ENCODE results near the gene EXOC6B.

The EXOC6B gene

GRCh38 chr2:72332720-72333119, 493.1 kb downstream of the EXOC6B start:
- DNase-seq (ENCODE audit: low spot score), result no peak
- Mint-ChIP-seq H3K4me1 (ENCODE audit: low read depth) (peaks cover 3% of the 10 kb centered on the region), H3K36me3 (ENCODE audit: low read depth) (no peaks in the 10 kb centered on the region), H3K27me3 (ENCODE audit: low read depth) (no peaks in the 10 kb centered on the region), H3K4me3 (no peak overlapping the region), H3K27ac (no peak overlapping the region), H3K9me3 (no peaks in the 10 kb centered on the region)

- H3K27me3 Mint-ChIP-seq (ENCODE audit: low read depth), result no peaks in the 10 kb centered on the region
- H3K36me3 Mint-ChIP-seq (ENCODE audit: low read depth), result no peaks in the 10 kb centered on the region
- no peaks in the 10 kb centered on the region for H3K9me3 Mint-ChIP-seq
- H3K27ac Mint-ChIP-seq, result no peak overlapping the region
- H3K4me1 Mint-ChIP-seq (ENCODE audit: low read depth), result peaks cover 3% of the 10 kb centered on the region
- H3K4me3 Mint-ChIP-seq, result no peak overlapping the region
- no peak for DNase-seq (ENCODE audit: low spot score)
Observed at GRCh38 chr2:72330652-72331051, 495.2 kb downstream of the EXOC6B start.

GRCh38 chr2:72326759-72327158, 499.1 kb downstream of the EXOC6B start:
- Mint-ChIP-seq H3K36me3 (ENCODE audit: low read depth) (no peaks in the 10 kb centered on the region), H3K4me3 (no peak overlapping the region), H3K27me3 (ENCODE audit: low read depth) (no peaks in the 10 kb centered on the region), H3K27ac (no peak overlapping the region), H3K4me1 (ENCODE audit: low read depth) (no peaks in the 10 kb centered on the region), H3K9me3 (no peaks in the 10 kb centered on the region)
- no peak for DNase-seq (ENCODE audit: low spot score)

GRCh38 chr2:72325592-72326422, 500.0 kb downstream of the EXOC6B start:
- Mint-ChIP-seq H3K9me3 (no peaks in the 10 kb centered on the region), H3K27ac (no peak overlapping the region), H3K27me3 (ENCODE audit: low read depth) (no peaks in the 10 kb centered on the region), H3K4me1 (ENCODE audit: low read depth) (no peaks in the 10 kb centered on the region), H3K36me3 (ENCODE audit: low read depth) (no peaks in the 10 kb centered on the region), H3K4me3 (no peak overlapping the region)
- no peak for DNase-seq (ENCODE audit: low spot score)

GRCh38 chr2:72316774-72317173, 509.1 kb downstream of the EXOC6B start:
- Mint-ChIP-seq H3K27me3 (ENCODE audit: low read depth) (no peaks in the 10 kb centered on the region), H3K9me3 (no peaks in the 10 kb centered on the region), H3K36me3 (ENCODE audit: low read depth) (no peaks in the 10 kb centered on the region), H3K4me3 (no peak overlapping the region), H3K4me1 (ENCODE audit: low read depth) (no peaks in the 10 kb centered on the region), H3K27ac (no peak overlapping the region)
- no peak for DNase-seq (ENCODE audit: low spot score)

- H3K36me3 Mint-ChIP-seq (ENCODE audit: low read depth), result no peaks in the 10 kb centered on the region
- H3K27me3 Mint-ChIP-seq (ENCODE audit: low read depth), result no peaks in the 10 kb centered on the region
- no peak for DNase-seq (ENCODE audit: low spot score)
- H3K4me3 Mint-ChIP-seq, result no peak overlapping the region
- H3K27ac Mint-ChIP-seq, result no peak overlapping the region
- H3K4me1 Mint-ChIP-seq (ENCODE audit: low read depth), result no peaks in the 10 kb centered on the region
- H3K9me3 Mint-ChIP-seq, result peaks cover 12% of the 10 kb centered on the region
Observed at GRCh38 chr2:72300147-72300684, 525.6 kb downstream of the EXOC6B start.

GRCh38 chr2:72293620-72294019, 532.2 kb downstream of the EXOC6B start:
- Mint-ChIP-seq H3K27me3 (ENCODE audit: low read depth) (no peaks in the 10 kb centered on the region), H3K9me3 (no peaks in the 10 kb centered on the region), H3K27ac (no peak overlapping the region), H3K36me3 (ENCODE audit: low read depth) (no peaks in the 10 kb centered on the region), H3K4me3 (no peak overlapping the region), H3K4me1 (ENCODE audit: low read depth) (no peaks in the 10 kb centered on the region)
- no peak for DNase-seq (ENCODE audit: low spot score)

- Mint-ChIP-seq H3K27me3 (ENCODE audit: low read depth) (no peaks in the 10 kb centered on the region), H3K4me3 (no peak overlapping the region), H3K9me3 (no peaks in the 10 kb centered on the region), H3K27ac (no peak overlapping the region), H3K4me1 (ENCODE audit: low read depth) (no peaks in the 10 kb centered on the region), H3K36me3 (ENCODE audit: low read depth) (no peaks in the 10 kb centered on the region)
- no peak for DNase-seq (ENCODE audit: low spot score)
Observed at GRCh38 chr2:72292433-72292832, 533.4 kb downstream of the EXOC6B start.

- Mint-ChIP-seq H3K27ac (no peak overlapping the region), H3K4me3 (no peak overlapping the region), H3K36me3 (ENCODE audit: low read depth) (no peaks in the 10 kb centered on the region), H3K4me1 (ENCODE audit: low read depth) (no peaks in the 10 kb centered on the region), H3K27me3 (ENCODE audit: low read depth) (no peaks in the 10 kb centered on the region), H3K9me3 (no peaks in the 10 kb centered on the region)
- DNase-seq (ENCODE audit: low spot score), result no peak
Observed at GRCh38 chr2:72291059-72291458, 534.8 kb downstream of the EXOC6B start.

- Mint-ChIP-seq H3K27me3 (ENCODE audit: low read depth) (no peaks in the 10 kb centered on the region), H3K27ac (no peak overlapping the region), H3K9me3 (no peaks in the 10 kb centered on the region), H3K4me3 (no peak overlapping the region), H3K36me3 (ENCODE audit: low read depth) (no peaks in the 10 kb centered on the region), H3K4me1 (ENCODE audit: low read depth) (no peaks in the 10 kb centered on the region)
- DNase-seq (ENCODE audit: low spot score), result no peak
Observed at GRCh38 chr2:72289736-72290135, 536.1 kb downstream of the EXOC6B start.

GRCh38 chr2:72289283-72289682, 536.5 kb downstream of the EXOC6B start:
- H3K27me3 Mint-ChIP-seq (ENCODE audit: low read depth), result no peaks in the 10 kb centered on the region
- no peak for DNase-seq (ENCODE audit: low spot score)
- H3K4me3 Mint-ChIP-seq, result no peak overlapping the region
- no peaks in the 10 kb centered on the region for H3K9me3 Mint-ChIP-seq
- no peaks in the 10 kb centered on the region for H3K4me1 Mint-ChIP-seq (ENCODE audit: low read depth)
- no peak overlapping the region for H3K27ac Mint-ChIP-seq
- no peaks in the 10 kb centered on the region for H3K36me3 Mint-ChIP-seq (ENCODE audit: low read depth)

- DNase-seq (ENCODE audit: low spot score), result no peak
- Mint-ChIP-seq H3K36me3 (ENCODE audit: low read depth) (no peaks in the 10 kb centered on the region), H3K27me3 (ENCODE audit: low read depth) (peaks cover 3% of the 10 kb centered on the region), H3K27ac (no peak overlapping the region), H3K4me3 (no peak overlapping the region), H3K9me3 (no peaks in the 10 kb centered on the region), H3K4me1 (ENCODE audit: low read depth) (no peaks in the 10 kb centered on the region)
Observed at GRCh38 chr2:72278046-72278445, 547.8 kb downstream of the EXOC6B start.

- no peaks in the 10 kb centered on the region for H3K36me3 Mint-ChIP-seq (ENCODE audit: low read depth)
- H3K27me3 Mint-ChIP-seq (ENCODE audit: low read depth), result peaks cover 3% of the 10 kb centered on the region
- no peaks in the 10 kb centered on the region for H3K4me1 Mint-ChIP-seq (ENCODE audit: low read depth)
- no peak overlapping the region for H3K4me3 Mint-ChIP-seq
- H3K27ac Mint-ChIP-seq, result no peak overlapping the region
- H3K9me3 Mint-ChIP-seq, result no peaks in the 10 kb centered on the region
- no peak for DNase-seq (ENCODE audit: low spot score)
Observed at GRCh38 chr2:72276876-72277275, 549.0 kb downstream of the EXOC6B start.

- Mint-ChIP-seq H3K4me3 (no peak overlapping the region), H3K9me3 (no peaks in the 10 kb centered on the region), H3K27me3 (ENCODE audit: low read depth) (peaks cover under 1% of the 10 kb centered on the region), H3K4me1 (ENCODE audit: low read depth) (no peaks in the 10 kb centered on the region), H3K27ac (no peak overlapping the region), H3K36me3 (ENCODE audit: low read depth) (no peaks in the 10 kb centered on the region)
- no peak for DNase-seq (ENCODE audit: low spot score)
Observed at GRCh38 chr2:72276356-72276755, 549.5 kb downstream of the EXOC6B start.

- no peaks in the 10 kb centered on the region for H3K4me1 Mint-ChIP-seq (ENCODE audit: low read depth)
- DNase-seq (ENCODE audit: low spot score), result no peak
- H3K36me3 Mint-ChIP-seq (ENCODE audit: low read depth), result no peaks in the 10 kb centered on the region
- H3K27ac Mint-ChIP-seq, result no peak overlapping the region
- no peak overlapping the region for H3K4me3 Mint-ChIP-seq
- no peaks in the 10 kb centered on the region for H3K27me3 Mint-ChIP-seq (ENCODE audit: low read depth)
- no peaks in the 10 kb centered on the region for H3K9me3 Mint-ChIP-seq
Observed at GRCh38 chr2:72275084-72275483, 550.7 kb downstream of the EXOC6B start.
